ENCODE measurements around the gene BZW1.

GRCh38 chr2:200763422-200763821 is 48.3 kb upstream of the BZW1 start:
- TF ChIP-seq, protein P1, sequence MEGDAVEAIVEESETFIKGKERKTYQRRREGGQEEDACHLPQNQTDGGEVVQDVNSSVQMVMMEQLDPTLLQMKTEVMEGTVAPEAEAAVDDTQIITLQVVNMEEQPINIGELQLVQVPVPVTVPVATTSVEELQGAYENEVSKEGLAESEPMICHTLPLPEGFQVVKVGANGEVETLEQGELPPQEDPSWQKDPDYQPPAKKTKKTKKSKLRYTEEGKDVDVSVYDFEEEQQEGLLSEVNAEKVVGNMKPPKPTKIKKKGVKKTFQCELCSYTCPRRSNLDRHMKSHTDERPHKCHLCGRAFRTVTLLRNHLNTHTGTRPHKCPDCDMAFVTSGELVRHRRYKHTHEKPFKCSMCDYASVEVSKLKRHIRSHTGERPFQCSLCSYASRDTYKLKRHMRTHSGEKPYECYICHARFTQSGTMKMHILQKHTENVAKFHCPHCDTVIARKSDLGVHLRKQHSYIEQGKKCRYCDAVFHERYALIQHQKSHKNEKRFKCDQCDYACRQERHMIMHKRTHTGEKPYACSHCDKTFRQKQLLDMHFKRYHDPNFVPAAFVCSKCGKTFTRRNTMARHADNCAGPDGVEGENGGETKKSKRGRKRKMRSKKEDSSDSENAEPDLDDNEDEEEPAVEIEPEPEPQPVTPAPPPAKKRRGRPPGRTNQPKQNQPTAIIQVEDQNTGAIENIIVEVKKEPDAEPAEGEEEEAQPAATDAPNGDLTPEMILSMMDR (IDR thresholded peaks at IDR 0.05), result no peak
- TF ChIP-seq POLR2A (IDR thresholded peaks at IDR 0.05), result no peak
